Pancreas (tissue), 10 donors: ENCODE results near the gene CDH22. TPM values are rescaled to one million over a fixed set of nuclear protein-coding genes. Genes with fewer than 3 reads are reported as not detected.

ENCODE experiments used
- ATAC-seq, 4 donors: fragments of 200-7000 bp; cut with Tn5 transposase; one replicate each; pipeline versions ENCODE4 v1.8.0 to v1.9.1; 2020; ENCODE audit warnings: mild to moderate bottlenecking in 4 of 4, moderate library complexity in 4 of 4
- DNase-seq, 6 donors: peaks; one replicate each; pipeline ENCODE4 v3.0.0-alpha.2; 2020
- FAIRE-seq: peaks from 2 replicates; lab custom pipeline; 2012; peaks lifted over from hg19 to GRCh38; lab: Jason Lieb, UNC
- H3K27ac ChIP-seq, 4 donors: fragments of 200-600 bp; sonication (generic); 1 replicate in 3 of 4; 2 replicates in 1 of 4; pipeline versions ENCODE4 v1.5.0 to v1.8.0; 2020
- H3K27me3 ChIP-seq, 4 donors: fragments of 200-600 bp; one replicate each; pipeline ENCODE4 v1.8.0; 2021
- H3K36me3 ChIP-seq, 3 donors: fragments of 200-600 bp; sonication (generic) in 1 of 3; one replicate each; pipeline versions ENCODE4 v1.5.0 to v1.8.0; 2020 to 2021
- H3K4me1 ChIP-seq, 3 donors: fragments of 200-600 bp; one replicate each; pipeline ENCODE4 v1.8.0; 2021
- H3K4me3 ChIP-seq, 4 donors: fragments of 200-600 bp; sonication (generic) in 2 of 4; one replicate each; pipeline versions ENCODE4 v1.5.0 to v1.8.0; 2020 to 2021
- H3K9me3 ChIP-seq, 4 donors: fragments of 200-600 bp; one replicate each; pipeline ENCODE4 v1.8.0; 2021
- CTCF ChIP-seq, 4 donors: fragments of 200-600 bp; sonication (generic) in 3 of 4; IDR thresholded peaks; one replicate each; pipeline versions ENCODE4 v1.5.0 to v1.8.0; 2021; ENCODE audit warnings: antibody characterized with exemption in 4 of 4
- WGBS, 2 donors: extraction: QIAGEN DNeasy Blood & Tissue Kit; methylation state at CpG; one replicate each; pipeline ENCODE4 v1.1.7; 2013; 5-methylcytosine and 5-hydroxymethylcytosine counted together
- intact Hi-C, 3 donors: fragments of 100-400 bp; cut with DNase I; formaldehyde crosslinking; loops; one replicate each; pipeline versions ENCODE4 v1.11.1 to v1.14.2; 2022
- polyA plus RNA-seq, 2 donors: library from polyadenylated mRNA; stranded (reverse); fragments of 200-250 nt; gene quantifications; one replicate each; pipeline ENCODE4 v1.2.3, GENCODE V29; 2013
- total RNA-seq, 6 donors: library from RNA; stranded (reverse); fragmentation: NEBNext Ultra II Directional in 4 of 6; extraction: Animal tissue kit (Norgen Biotek cat#: 25700) in 4 of 6; gene quantifications; one replicate each; pipeline versions ENCODE4 v1.2.1 to v1.2.4, GENCODE V29; 2021 to 2023
- donor health status: healthy with polysubstance abuse.
- donor health status: DM: no; HTN: no; CAD: no; lungs with moderate emphysema.
- donor health status: DM: no; HTN: no; CAD: no.
- donor health status: control.
- donor health status: control.
- donor health status: Bipolar disorder and iron deficiency.
- donor health status: DM: yes; HTN: yes; CAD: no.
- donor health status: DM: no; HTN: no; CAD: no.
- donor health status: DM: no; HTN: no; CAD: no.
- donor health status: DM: yes; HTN: yes; CAD: no.

CDH22 gene
- total and polyA plus RNA-seq, 8 donors = 0.97 to 11.9 (median 3.3) TPM

GRCh38 chr20:46277602-46278001 is 30.7 kb downstream of the CDH22 start:
- WGBS, 2 donors = 51 to 56% methylated on average over 8 of the region's 8 CpGs
- FAIRE-seq (no peak), ATAC-seq (no peak), DNase-seq (no peak)
- no peaks in the 10 kb centered on the region for H3K4me1 ChIP-seq
- no peaks in the 10 kb centered on the region for H3K9me3 ChIP-seq
- no peak overlapping the region for H3K27ac ChIP-seq
- intact Hi-C loops = no loop called here
- no peaks in the 10 kb centered on the region for H3K36me3 ChIP-seq
- no peaks in the 10 kb centered on the region for H3K27me3 ChIP-seq
- no peak overlapping the region for H3K4me3 ChIP-seq
- no peak for TF ChIP-seq CTCF (IDR thresholded peaks at IDR 0.05)

GRCh38 chr20:46276531-46276930 is 31.8 kb downstream of the CDH22 start:
- intact Hi-C loops = no loop called here
- Histone ChIP-seq H3K4me1 (no peaks in the 10 kb centered on the region), H3K4me3 (no peak overlapping the region), H3K27ac (no peak overlapping the region), H3K27me3 (no peaks in the 10 kb centered on the region), H3K9me3 (no peaks in the 10 kb centered on the region), H3K36me3 (no peaks in the 10 kb centered on the region)
- no peak for DNase-seq
- 44 to 49% methylated on average over 4 of the region's 4 CpGs for WGBS, 2 donors
- ATAC-seq = no peak
- TF ChIP-seq CTCF (IDR thresholded peaks at IDR 0.05) = no peak
- no peak for FAIRE-seq

DNA sequence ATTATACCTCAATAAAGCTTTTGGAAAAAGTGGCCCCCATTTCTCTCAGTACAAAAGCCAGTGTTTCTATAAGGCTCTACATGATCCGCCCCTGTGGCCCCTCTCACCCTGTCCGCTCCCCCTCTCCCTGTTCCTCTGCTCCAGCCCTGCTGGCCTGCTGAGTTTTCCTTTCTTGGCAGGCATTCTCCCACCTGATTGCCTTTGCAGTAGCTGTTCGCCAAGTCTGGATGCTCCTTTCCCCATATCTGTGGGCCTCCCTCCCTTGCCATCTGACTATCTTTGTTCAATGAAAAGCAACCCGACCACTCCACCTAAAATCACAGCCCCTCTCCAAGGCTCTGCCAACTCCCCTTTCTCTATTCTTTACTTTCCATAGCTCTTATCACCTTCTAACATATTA is 33.2 kb downstream of the CDH22 start:
- Histone ChIP-seq H3K9me3 (no peaks in the 10 kb centered on the region), H3K27ac (no peak overlapping the region), H3K27me3 (no peaks in the 10 kb centered on the region), H3K4me1 (no peaks in the 10 kb centered on the region), H3K36me3 (no peaks in the 10 kb centered on the region), H3K4me3 (no peak overlapping the region)
- WGBS, 2 donors = 61 to 77% methylated on average over 4 of the region's 4 CpGs
- ATAC-seq (no peak), DNase-seq (no peak), FAIRE-seq (no peak)
- intact Hi-C loops = no loop called here
- TF ChIP-seq CTCF (IDR thresholded peaks at IDR 0.05) = no peak

- intact Hi-C loops = no loop called here
- no peak for TF ChIP-seq CTCF (IDR thresholded peaks at IDR 0.05)
- WGBS, 2 donors = 32 to 41% methylated on average over 2 of the region's 2 CpGs
- DNase-seq (no peak), ATAC-seq (no peak), FAIRE-seq (no peak)
- Histone ChIP-seq H3K36me3 (no peaks in the 10 kb centered on the region), H3K27ac (no peak overlapping the region), H3K9me3 (no peaks in the 10 kb centered on the region), H3K27me3 (no peaks in the 10 kb centered on the region), H3K4me1 (no peaks in the 10 kb centered on the region), H3K4me3 (no peak overlapping the region)
Measured at GRCh38 chr20:46273717-46274116, 34.6 kb downstream of the CDH22 start.

DNA sequence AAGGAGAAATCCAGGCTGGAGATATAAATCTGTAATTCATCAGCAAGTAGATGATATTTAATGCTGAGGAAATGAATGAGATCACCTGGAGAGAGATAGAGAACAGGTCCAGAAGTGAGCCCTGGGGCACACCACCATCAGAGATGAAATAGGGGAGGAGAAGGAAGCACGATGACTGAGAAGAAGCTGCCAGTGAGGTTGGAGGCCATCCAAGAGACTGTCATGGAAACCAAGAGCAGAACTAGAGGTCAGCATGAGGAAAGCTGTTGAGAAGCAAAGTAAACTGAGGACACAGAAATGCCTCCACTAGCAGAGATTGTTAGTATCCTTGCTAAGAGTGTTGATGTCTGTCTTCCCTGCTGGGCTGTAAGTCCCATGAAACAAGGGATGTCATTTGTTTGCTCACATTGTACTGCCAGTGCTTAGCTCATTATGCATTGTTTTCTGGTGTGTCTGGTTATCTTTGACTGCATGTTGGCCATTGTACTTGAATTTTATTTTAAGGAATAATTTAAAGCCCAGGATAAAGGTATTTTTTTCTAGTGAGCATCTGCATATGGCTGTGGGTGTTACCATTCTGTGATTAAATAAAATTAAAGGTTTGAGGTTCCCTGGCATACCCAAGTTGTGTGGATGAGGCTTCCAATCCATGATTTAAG is 35.8 kb downstream of the CDH22 start:
- 32 to 50% methylated on average over 1 of the region's 1 CpG for WGBS, 2 donors
- H3K27me3 ChIP-seq = no peaks in the 10 kb centered on the region
- ATAC-seq = no peak

More for the DNA sequence above, 35.8 kb downstream of the CDH22 start:
- intact Hi-C loops = no loop called here
- DNase-seq (no peak), FAIRE-seq (no peak)
- H3K4me1 ChIP-seq = no peaks in the 10 kb centered on the region
- H3K4me3 ChIP-seq = no peak overlapping the region
- H3K9me3 ChIP-seq = no peaks in the 10 kb centered on the region
- H3K27ac ChIP-seq = no peak overlapping the region
- TF ChIP-seq CTCF (IDR thresholded peaks at IDR 0.05) = no peak
- H3K36me3 ChIP-seq = no peaks in the 10 kb centered on the region
